Cerebellar nuclear complex (tissue), 1 donor: Measurements from ENCODE around the gene SUCNR1.
"Not testable (repeated sequence)": the region's sequence is repeated elsewhere in the genome, so short reads cannot be mapped to it uniquely, and the experiment has no call there.

Source experiments
- DNase-seq, 2 experiments: peaks; one replicate each; lab custom pipeline; 2025; lab: John Stamatoyannopoulos, UW

SUCNR1 gene

DNA sequence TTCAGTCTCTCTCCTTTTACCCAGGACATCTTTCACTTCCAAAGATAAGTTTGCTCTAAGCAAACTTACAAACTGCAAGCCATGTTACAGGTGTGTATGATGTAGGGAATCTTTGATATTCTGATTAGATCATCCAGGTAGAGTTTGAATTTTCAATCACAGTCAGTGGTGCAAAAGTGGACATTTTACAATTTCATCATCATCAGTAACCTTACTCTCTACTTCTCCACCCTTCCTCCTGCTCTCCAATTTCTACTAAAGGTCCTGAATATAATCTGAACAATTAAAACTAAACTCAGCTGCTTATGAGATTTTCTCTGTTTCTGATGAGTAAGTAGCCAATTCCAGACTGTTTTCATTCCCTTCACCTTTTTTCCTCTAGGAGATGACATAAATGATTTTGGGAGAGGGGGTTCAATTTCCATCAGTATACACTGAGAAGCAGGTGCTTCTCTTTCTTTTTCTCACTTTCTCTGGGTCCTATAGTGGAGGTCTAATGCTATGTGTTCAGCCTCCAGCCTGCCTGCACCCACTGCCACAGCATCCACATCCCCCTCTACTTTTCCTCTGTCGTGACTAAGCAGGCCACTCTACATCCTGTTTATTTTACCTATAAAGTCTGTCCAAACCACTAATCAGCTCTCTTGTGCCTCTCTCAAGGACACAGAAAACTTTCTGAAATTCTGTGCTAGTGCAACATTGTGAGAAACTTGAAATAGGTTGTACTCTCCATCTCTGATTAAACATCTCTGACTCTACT, 27.6 kb downstream of the SUCNR1 start:
- DNase-seq = no peak

DNA sequence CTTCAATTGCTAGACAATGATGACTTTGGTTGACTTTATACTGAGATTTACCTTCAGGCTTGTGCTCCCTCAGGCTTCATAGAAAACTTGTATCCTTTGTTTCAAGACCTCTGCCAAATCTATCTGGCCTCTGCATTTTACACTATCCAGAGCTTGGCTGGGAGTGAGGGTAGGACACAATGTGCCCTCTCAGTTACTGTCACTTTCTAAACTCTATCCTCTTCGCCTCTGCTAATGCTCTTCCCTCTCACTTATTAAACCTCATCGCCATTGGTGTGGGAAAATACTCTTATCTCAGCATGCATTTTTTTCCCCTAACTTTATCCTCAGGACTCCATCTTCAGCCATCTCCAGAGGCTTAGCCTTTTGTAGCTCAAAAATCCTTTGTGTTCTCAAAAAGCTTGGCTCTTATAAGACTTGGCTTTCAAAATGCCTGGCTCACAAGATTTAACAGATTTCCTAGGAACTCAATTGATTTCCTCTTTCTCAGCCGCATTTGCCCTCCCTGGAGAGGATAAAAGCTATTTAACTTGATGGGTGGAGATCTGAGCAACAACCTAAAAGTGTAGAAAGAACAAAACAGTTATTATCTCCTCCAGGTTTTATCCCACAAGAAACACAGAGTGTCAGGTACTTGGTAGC, 28.3 kb downstream of the SUCNR1 start:
- DNase-seq = no peak

- DNase-seq = no peak
Measured at GRCh38 chr3:151903501-151903991, 30.1 kb downstream of the SUCNR1 start.

- DNase-seq = no peak
Measured at GRCh38 chr3:151905647-151906046, 32.2 kb downstream of the SUCNR1 start.

DNA sequence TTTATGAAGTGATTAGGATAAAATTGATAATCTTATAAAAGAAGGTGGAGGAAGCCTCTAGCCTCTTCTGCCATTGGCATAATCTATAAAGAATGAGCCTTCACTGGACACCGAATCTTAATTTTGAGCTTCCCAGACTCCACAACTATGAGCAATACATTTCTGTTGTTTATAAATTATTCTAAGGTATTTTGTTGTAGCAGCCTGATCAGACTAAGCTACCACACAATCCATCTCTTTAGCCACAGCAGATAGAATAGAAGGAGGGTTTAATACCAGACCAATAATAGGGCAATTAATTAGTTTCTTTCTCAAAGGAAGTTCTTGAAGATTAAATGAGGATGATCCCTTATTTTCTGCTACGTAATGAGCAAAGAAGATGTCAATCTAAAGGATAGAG, 33.3 kb downstream of the SUCNR1 start:
- DNase-seq = no peak

DNA sequence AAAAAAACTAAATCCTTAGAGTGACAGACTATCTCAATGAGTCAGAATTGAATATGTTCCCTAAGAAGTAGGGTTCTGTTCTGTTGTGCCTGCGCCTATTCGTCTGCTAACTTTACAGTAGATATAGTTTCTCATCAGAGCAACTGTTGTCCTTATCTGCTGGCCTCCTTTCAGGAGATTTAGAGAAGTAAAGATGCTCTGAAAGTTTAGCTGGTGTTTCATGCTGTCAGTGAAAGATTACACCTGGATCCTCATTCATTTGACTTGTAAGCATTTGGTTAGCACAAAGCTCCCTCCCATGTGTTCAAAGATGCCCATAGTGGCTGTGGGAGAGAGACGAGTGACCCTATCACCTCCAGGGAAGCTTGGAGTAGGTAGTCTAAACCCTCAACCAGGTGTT, 35.0 kb downstream of the SUCNR1 start:
- no peak for DNase-seq

- DNase-seq = no peak
Measured at GRCh38 chr3:151909681-151910405, 36.4 kb downstream of the SUCNR1 start.

DNA sequence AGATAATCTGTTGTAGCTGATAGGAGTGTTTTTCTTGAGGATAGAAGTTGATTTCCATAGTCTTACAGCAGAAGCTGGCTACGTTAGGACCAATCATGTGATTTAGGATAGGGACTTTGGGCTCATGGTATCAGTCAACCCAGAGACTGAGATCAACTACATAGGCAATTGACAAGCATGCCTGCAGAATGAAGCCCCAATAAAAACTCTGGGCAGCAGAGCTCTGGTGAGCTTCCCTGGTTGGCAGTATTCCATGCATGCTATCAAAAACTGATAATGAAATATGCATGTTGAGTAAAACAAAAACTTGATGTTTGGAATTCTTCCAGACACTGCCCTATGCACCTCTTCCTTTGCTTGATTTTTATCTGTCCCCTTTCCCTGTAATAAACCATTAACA, 38.0 kb downstream of the SUCNR1 start:
- DNase-seq = no peak

DNA sequence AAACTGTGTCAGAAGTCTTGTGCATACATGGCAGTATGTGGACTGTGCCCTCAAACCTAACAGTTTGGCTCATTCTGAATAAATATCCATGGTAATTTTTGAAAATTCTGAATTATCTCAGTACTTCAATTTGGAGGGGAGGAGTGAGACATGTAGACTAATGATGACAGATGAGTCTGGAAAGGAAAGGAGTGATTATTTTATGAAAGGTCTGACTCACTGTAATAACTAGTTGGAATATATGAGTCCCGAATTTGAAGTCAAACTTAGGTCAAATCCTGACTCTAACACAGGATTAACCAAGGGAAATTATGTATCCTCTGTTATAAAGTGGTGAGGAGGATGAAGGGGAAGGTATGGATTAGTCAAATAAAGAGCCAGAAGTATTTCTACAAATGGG, 38.6 kb downstream of the SUCNR1 start:
- DNase-seq = no peak

GRCh38 chr3:151916781-151917180, 43.3 kb downstream of the SUCNR1 start:
- no peak for DNase-seq

GRCh38 chr3:151918253-151919029, 45.0 kb downstream of the SUCNR1 start:
- DNase-seq = no peak

GRCh38 chr3:151919030-151919328, 45.5 kb downstream of the SUCNR1 start:
- DNase-seq = no peak

DNA sequence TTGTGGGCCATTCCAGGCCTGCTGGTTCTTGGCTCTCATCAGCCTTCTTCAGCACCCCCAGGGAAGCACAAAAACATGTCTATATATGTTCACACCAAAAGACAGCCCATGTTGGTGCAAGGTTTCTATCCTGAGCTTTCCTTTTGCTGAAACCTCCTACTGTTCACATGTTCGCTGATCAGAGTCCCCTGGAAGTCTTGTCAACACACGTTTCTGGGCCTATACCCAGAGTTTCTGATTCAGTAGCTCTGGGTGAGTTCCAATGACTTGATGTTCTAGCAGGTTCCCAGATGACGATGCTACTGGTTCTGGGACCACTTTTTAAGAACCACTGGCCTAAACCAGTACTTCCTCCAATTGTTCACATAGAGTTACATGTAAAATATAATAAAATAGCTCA, 46.0 kb downstream of the SUCNR1 start:
- DNase-seq = no peak

- no peak for DNase-seq
Measured at GRCh38 chr3:151923901-151924300, 50.5 kb downstream of the SUCNR1 start.

DNA sequence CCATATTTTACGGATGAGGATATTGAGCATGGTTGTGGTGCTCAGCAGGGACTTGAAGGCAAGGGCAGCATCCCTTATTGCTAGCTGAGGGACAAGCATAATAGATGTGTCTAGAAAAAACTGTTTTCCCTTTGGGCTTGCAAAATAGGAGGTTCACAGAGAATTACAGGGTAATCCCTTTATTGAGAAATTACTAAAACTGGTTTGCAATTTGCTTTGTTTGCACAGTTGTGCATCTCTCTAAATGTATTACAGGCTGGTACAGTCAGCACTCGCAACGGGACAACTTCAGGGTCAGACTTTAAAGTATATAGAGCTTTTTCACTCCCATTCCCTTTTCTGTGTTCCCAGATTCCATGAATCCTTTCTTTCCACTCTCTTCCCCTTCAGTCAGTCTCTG, 51.3 kb downstream of the SUCNR1 start:
- DNase-seq = no peak

GRCh38 chr3:151925419-151925818, 52.0 kb downstream of the SUCNR1 start:
- no peak for DNase-seq

- DNase-seq = no peak
Measured at GRCh38 chr3:151925876-151926275, 52.4 kb downstream of the SUCNR1 start.

DNA sequence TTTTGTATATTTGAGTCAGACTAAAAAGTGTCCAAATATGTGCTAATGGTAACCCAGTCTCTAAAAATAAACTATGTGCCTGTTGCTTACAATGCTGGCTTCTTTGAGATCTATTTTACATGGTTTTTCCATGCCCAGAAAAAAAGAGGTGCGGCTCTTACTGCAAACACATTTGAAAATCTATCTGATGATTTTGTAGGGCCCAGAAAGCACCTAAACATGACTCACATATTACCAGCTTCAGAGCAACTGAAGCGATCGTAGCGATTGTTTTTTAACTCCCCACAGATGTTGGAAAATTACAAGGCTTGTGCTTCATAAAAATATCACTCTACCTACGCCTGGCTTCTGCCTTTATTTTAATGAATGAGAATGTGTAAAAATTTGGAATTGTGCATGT, 53.5 kb downstream of the SUCNR1 start:
- no peak for DNase-seq

GRCh38 chr3:151927915-151928525, 54.6 kb downstream of the SUCNR1 start:
- DNase-seq = not testable (repeated sequence)

- DNase-seq = no peak
Measured at GRCh38 chr3:151931171-151931570, 57.7 kb downstream of the SUCNR1 start.

GRCh38 chr3:151933234-151933853, 59.9 kb downstream of the SUCNR1 start:
- DNase-seq = no peak
